Uterus (tissue), 2 donors: ENCODE results near the gene CADM4.
"Not testable (repeated sequence)": the region's sequence is repeated elsewhere in the genome, so short reads cannot be mapped to it uniquely, and the experiment has no call there.

Experiments
- CTCF ChIP-seq, 4 experiments: fragments of 200-600 bp in 2 of 4; fragments of 450-650 bp in 2 of 4; sonication (generic) in 2 of 4; IDR thresholded peaks; one replicate each; pipeline ENCODE4 v1.5.1; 2016 to 2019; ENCODE audit warnings: antibody characterized with exemption in 4 of 4, mild to moderate bottlenecking in 2 of 4, moderate library complexity in 1 of 4
- POLR2A ChIP-seq, 2 donors: fragments of 450-650 bp; IDR thresholded peaks; one replicate each; pipeline ENCODE4 v1.6.1; 2016; ENCODE audit warnings: antibody characterized with exemption in 2 of 2, mild to moderate bottlenecking in 1 of 2, moderate library complexity in 1 of 2

DNA sequence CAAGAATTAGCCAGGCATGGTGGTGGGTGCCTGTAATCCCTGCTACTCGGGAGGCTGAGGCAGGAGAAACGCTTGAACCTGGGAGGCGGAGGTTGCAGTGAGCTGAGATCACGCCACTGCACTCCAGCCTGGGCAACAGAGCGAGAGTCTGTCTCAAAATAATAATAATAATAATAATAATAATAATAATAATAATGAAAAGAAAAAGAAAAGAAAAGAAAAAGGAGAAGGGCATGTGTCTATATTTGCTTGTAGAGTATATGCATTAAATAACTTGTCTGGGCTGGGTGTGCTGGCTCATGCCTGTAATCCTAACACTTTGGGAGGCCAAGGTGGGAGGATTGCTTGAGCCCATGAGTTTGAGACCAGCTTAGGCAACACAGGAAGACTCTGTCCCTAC is 42.6 kb upstream of the CADM4 start:
- TF ChIP-seq CTCF, POLR2A (IDR thresholded peaks at IDR 0.05): not testable (repeated sequence)
